ENCODE data around the gene UGT2B7. TPM values are rescaled to one million over a fixed set of nuclear protein-coding genes. Genes with fewer than 3 reads are reported as not detected.

The UGT2B7 gene
- total RNA-seq, 5 donors from 2014 or later (not counting 1 experiment from before 2014, with no cell fraction given), result 0.23 TPM; not detected in 4

GRCh38 chr4:69126024-69126423 is 29.8 kb downstream of the UGT2B7 start:
- ATAC-seq (replicated peaks in 1 of 4) (no peak), DNase-seq (no peak)
- H3K27me3 ChIP-seq (replicated peaks in 1 of 2; ENCODE audit: control insufficient read depth in 2 of 2, extremely low read depth in 1 of 2, insufficient read depth in 2 of 2, low read length in 1 of 2), result no peaks in the 10 kb centered on the region
- Mint-ChIP-seq H3K9me3 (peaks cover 0 to 4% (median 3%) of the 10 kb centered on the region in 3 donors), H3K36me3 (no peaks in the 10 kb centered on the region), H3K4me1 (no peaks in the 10 kb centered on the region), H3K27ac (no peak overlapping the region), H3K4me3 (no peak overlapping the region), H3K27me3 (no peaks in the 10 kb centered on the region)
- H3K36me3 ChIP-seq (ENCODE audit: control insufficient read depth in 2 of 2, extremely low read depth in 1 of 2, insufficient read depth in 1 of 2, low read length in 1 of 2), result no peaks in the 10 kb centered on the region
- ChIA-PET CTCF (no interaction called here), POLR2A (no interaction called here)
- H3K27ac ChIP-seq (ENCODE audit: low read length), result no peak overlapping the region
- no peaks in the 10 kb centered on the region for H3K4me1 ChIP-seq (ENCODE audit: control insufficient read depth in 1 of 2, extremely low read depth in 1 of 2, insufficient read depth in 2 of 2, low read length in 2 of 2)
- no peaks in the 10 kb centered on the region for H3K9me3 ChIP-seq
- no peak overlapping the region for H3K4me3 ChIP-seq (ENCODE audit: control insufficient read depth in 1 of 2, extremely low read depth in 1 of 2, low read length in 1 of 2)

- no peak overlapping the region for H3K27ac Mint-ChIP-seq
- Histone ChIP-seq H3K9me3 (no peaks in the 10 kb centered on the region), H3K4me1 (ENCODE audit: control insufficient read depth in 1 of 2, extremely low read depth in 1 of 2, insufficient read depth in 2 of 2, low read length in 2 of 2) (no peaks in the 10 kb centered on the region), H3K36me3 (ENCODE audit: control insufficient read depth in 2 of 2, extremely low read depth in 1 of 2, insufficient read depth in 1 of 2, low read length in 1 of 2) (no peaks in the 10 kb centered on the region), H3K4me3 (ENCODE audit: control insufficient read depth in 1 of 2, extremely low read depth in 1 of 2, low read length in 1 of 2) (no peak overlapping the region), H3K27ac (ENCODE audit: low read length) (no peak overlapping the region), H3K27me3 (replicated peaks in 1 of 2; ENCODE audit: control insufficient read depth in 2 of 2, extremely low read depth in 1 of 2, insufficient read depth in 2 of 2, low read length in 1 of 2) (no peaks in the 10 kb centered on the region)
- DNase-seq (no peak), ATAC-seq (replicated peaks in 1 of 4) (no peak)
- POLR2A ChIA-PET, result no interaction called here
- H3K36me3 Mint-ChIP-seq, result no peaks in the 10 kb centered on the region
- CTCF ChIA-PET, result no interaction called here
- no peaks in the 10 kb centered on the region for H3K27me3 Mint-ChIP-seq
- no peak overlapping the region for H3K4me3 Mint-ChIP-seq
- H3K9me3 Mint-ChIP-seq, result no peaks in the 10 kb centered on the region
- H3K4me1 Mint-ChIP-seq, result no peaks in the 10 kb centered on the region
Observed at GRCh38 chr4:69133993-69134392, 37.7 kb downstream of the UGT2B7 start.

GRCh38 chr4:69134471-69134870 is 38.2 kb downstream of the UGT2B7 start:
- Mint-ChIP-seq H3K4me1 (no peaks in the 10 kb centered on the region), H3K27me3 (no peaks in the 10 kb centered on the region), H3K9me3 (no peaks in the 10 kb centered on the region), H3K4me3 (no peak overlapping the region), H3K27ac (no peak overlapping the region), H3K36me3 (no peaks in the 10 kb centered on the region)
- no peak overlapping the region for H3K27ac ChIP-seq (ENCODE audit: low read length)
- ATAC-seq (replicated peaks in 1 of 4), result no peak
- POLR2A ChIA-PET, result no interaction called here
- H3K27me3 ChIP-seq (replicated peaks in 1 of 2; ENCODE audit: control insufficient read depth in 2 of 2, extremely low read depth in 1 of 2, insufficient read depth in 2 of 2, low read length in 1 of 2), result no peaks in the 10 kb centered on the region
- no peaks in the 10 kb centered on the region for H3K4me1 ChIP-seq (ENCODE audit: control insufficient read depth in 1 of 2, extremely low read depth in 1 of 2, insufficient read depth in 2 of 2, low read length in 2 of 2)
- no peaks in the 10 kb centered on the region for H3K9me3 ChIP-seq
- CTCF ChIA-PET, result no interaction called here
- no peaks in the 10 kb centered on the region for H3K36me3 ChIP-seq (ENCODE audit: control insufficient read depth in 2 of 2, extremely low read depth in 1 of 2, insufficient read depth in 1 of 2, low read length in 1 of 2)
- no peak overlapping the region for H3K4me3 ChIP-seq (ENCODE audit: control insufficient read depth in 1 of 2, extremely low read depth in 1 of 2, low read length in 1 of 2)
- no peak for DNase-seq
- no CpG with 5 or more reads among the region's 4 CpGs for WGBS (ENCODE audit: insufficient coverage)

- no peaks in the 10 kb centered on the region for H3K9me3 ChIP-seq
- no peaks in the 10 kb centered on the region for H3K4me1 ChIP-seq (ENCODE audit: control insufficient read depth in 1 of 2, extremely low read depth in 1 of 2, insufficient read depth in 2 of 2, low read length in 2 of 2)
- Mint-ChIP-seq H3K36me3 (no peaks in the 10 kb centered on the region), H3K4me1 (no peaks in the 10 kb centered on the region), H3K27ac (no peak overlapping the region), H3K9me3 (no peaks in the 10 kb centered on the region), H3K4me3 (no peak overlapping the region), H3K27me3 (no peaks in the 10 kb centered on the region)
- H3K4me3 ChIP-seq (ENCODE audit: control insufficient read depth in 1 of 2, extremely low read depth in 1 of 2, low read length in 1 of 2), result no peak overlapping the region
- ATAC-seq (replicated peaks in 1 of 4), result no peak
- no peak overlapping the region for H3K27ac ChIP-seq (ENCODE audit: low read length)
- POLR2A ChIA-PET, result no interaction called here
- no peaks in the 10 kb centered on the region for H3K27me3 ChIP-seq (replicated peaks in 1 of 2; ENCODE audit: control insufficient read depth in 2 of 2, extremely low read depth in 1 of 2, insufficient read depth in 2 of 2, low read length in 1 of 2)
- CTCF ChIA-PET, result no interaction called here
- no peak for DNase-seq
- no peaks in the 10 kb centered on the region for H3K36me3 ChIP-seq (ENCODE audit: control insufficient read depth in 2 of 2, extremely low read depth in 1 of 2, insufficient read depth in 1 of 2, low read length in 1 of 2)
- WGBS (ENCODE audit: insufficient coverage), result no CpG with 5 or more reads among the region's 2 CpGs
Observed at GRCh38 chr4:69141320-69141719, 45.0 kb downstream of the UGT2B7 start.

- H3K4me1 Mint-ChIP-seq, result no peaks in the 10 kb centered on the region
- no peaks in the 10 kb centered on the region for H3K36me3 Mint-ChIP-seq
- POLR2A ChIA-PET, result no interaction called here
- ATAC-seq (replicated peaks in 1 of 4), result no peak
- Histone ChIP-seq H3K27ac (ENCODE audit: low read length) (no peak overlapping the region), H3K4me1 (ENCODE audit: control insufficient read depth in 1 of 2, extremely low read depth in 1 of 2, insufficient read depth in 2 of 2, low read length in 2 of 2) (no peaks in the 10 kb centered on the region), H3K36me3 (ENCODE audit: control insufficient read depth in 2 of 2, extremely low read depth in 1 of 2, insufficient read depth in 1 of 2, low read length in 1 of 2) (no peaks in the 10 kb centered on the region), H3K4me3 (ENCODE audit: control insufficient read depth in 1 of 2, extremely low read depth in 1 of 2, low read length in 1 of 2) (no peak overlapping the region), H3K9me3 (no peaks in the 10 kb centered on the region), H3K27me3 (replicated peaks in 1 of 2; ENCODE audit: control insufficient read depth in 2 of 2, extremely low read depth in 1 of 2, insufficient read depth in 2 of 2, low read length in 1 of 2) (no peaks in the 10 kb centered on the region)
- no peak for DNase-seq
- no peak overlapping the region for H3K4me3 Mint-ChIP-seq
- H3K9me3 Mint-ChIP-seq, result peaks cover 0 to 2% (median 0%) of the 10 kb centered on the region in 3 donors
- no peak overlapping the region for H3K27ac Mint-ChIP-seq
- no CpG with 5 or more reads among the region's 4 CpGs for WGBS (ENCODE audit: insufficient coverage)
- H3K27me3 Mint-ChIP-seq, result no peaks in the 10 kb centered on the region
- CTCF ChIA-PET, result no interaction called here
Observed at GRCh38 chr4:69147334-69147733, 51.1 kb downstream of the UGT2B7 start.

GRCh38 chr4:69154021-69154420 is 57.7 kb downstream of the UGT2B7 start:
- no peaks in the 10 kb centered on the region for H3K36me3 Mint-ChIP-seq
- Histone ChIP-seq H3K27me3 (replicated peaks in 1 of 2; ENCODE audit: control insufficient read depth in 2 of 2, extremely low read depth in 1 of 2, insufficient read depth in 2 of 2, low read length in 1 of 2) (no peaks in the 10 kb centered on the region), H3K4me1 (ENCODE audit: control insufficient read depth in 1 of 2, extremely low read depth in 1 of 2, insufficient read depth in 2 of 2, low read length in 2 of 2) (no peaks in the 10 kb centered on the region), H3K9me3 (no peaks in the 10 kb centered on the region), H3K4me3 (ENCODE audit: control insufficient read depth in 1 of 2, extremely low read depth in 1 of 2, low read length in 1 of 2) (no peak overlapping the region), H3K27ac (ENCODE audit: low read length) (no peak overlapping the region), H3K36me3 (ENCODE audit: control insufficient read depth in 2 of 2, extremely low read depth in 1 of 2, insufficient read depth in 1 of 2, low read length in 1 of 2) (no peaks in the 10 kb centered on the region)
- no peaks in the 10 kb centered on the region for H3K9me3 Mint-ChIP-seq
- no peaks in the 10 kb centered on the region for H3K27me3 Mint-ChIP-seq
- ATAC-seq (replicated peaks in 1 of 4) (no peak), DNase-seq (no peak)
- CTCF ChIA-PET, result no interaction called here
- POLR2A ChIA-PET, result interaction anchor here in 1 of 2 donors (0.6 kb wide), 1 partner anchor 17 kb away, joined by 4 read pairs; no protein-coding TSS in a partner anchor
- H3K4me3 Mint-ChIP-seq, result no peak overlapping the region
- no peak overlapping the region for H3K27ac Mint-ChIP-seq
- no CpG with 5 or more reads among the region's 4 CpGs for WGBS (ENCODE audit: insufficient coverage)
- H3K4me1 Mint-ChIP-seq, result no peaks in the 10 kb centered on the region

- peaks cover 0 to 4% (median 0%) of the 10 kb centered on the region in 3 donors for H3K9me3 Mint-ChIP-seq
Observed at GRCh38 chr4:69156913-69157312, 60.6 kb downstream of the UGT2B7 start.

More at GRCh38 chr4:69156913-69157312, 60.6 kb downstream of the UGT2B7 start:
- Mint-ChIP-seq H3K27me3 (no peaks in the 10 kb centered on the region), H3K36me3 (no peaks in the 10 kb centered on the region), H3K4me3 (no peak overlapping the region), H3K4me1 (no peaks in the 10 kb centered on the region), H3K27ac (no peak overlapping the region)
- ATAC-seq (replicated peaks in 1 of 4) (no peak), DNase-seq (no peak)
- no peak overlapping the region for H3K27ac ChIP-seq (ENCODE audit: low read length)
- ChIA-PET CTCF (no interaction called here), POLR2A (no interaction called here)
- no peaks in the 10 kb centered on the region for H3K9me3 ChIP-seq
- H3K27me3 ChIP-seq (replicated peaks in 1 of 2; ENCODE audit: control insufficient read depth in 2 of 2, extremely low read depth in 1 of 2, insufficient read depth in 2 of 2, low read length in 1 of 2), result no peaks in the 10 kb centered on the region
- H3K36me3 ChIP-seq (ENCODE audit: control insufficient read depth in 2 of 2, extremely low read depth in 1 of 2, insufficient read depth in 1 of 2, low read length in 1 of 2), result no peaks in the 10 kb centered on the region
- no peaks in the 10 kb centered on the region for H3K4me1 ChIP-seq (ENCODE audit: control insufficient read depth in 1 of 2, extremely low read depth in 1 of 2, insufficient read depth in 2 of 2, low read length in 2 of 2)
- H3K4me3 ChIP-seq (ENCODE audit: control insufficient read depth in 1 of 2, extremely low read depth in 1 of 2, low read length in 1 of 2), result no peak overlapping the region
- WGBS (ENCODE audit: insufficient coverage), result 54% methylated on average over 2 of the region's 2 CpGs
